ENCODE measurements around the gene NIFK. TPM values are rescaled to one million over a fixed set of nuclear protein-coding genes. Genes with fewer than 3 reads are reported as not detected.

The NIFK gene
- polyA plus RNA-seq, 1 donor (not counting 4 experiments of a cell fraction or from before 2014, with no cell fraction given): 60.4 TPM

DNA sequence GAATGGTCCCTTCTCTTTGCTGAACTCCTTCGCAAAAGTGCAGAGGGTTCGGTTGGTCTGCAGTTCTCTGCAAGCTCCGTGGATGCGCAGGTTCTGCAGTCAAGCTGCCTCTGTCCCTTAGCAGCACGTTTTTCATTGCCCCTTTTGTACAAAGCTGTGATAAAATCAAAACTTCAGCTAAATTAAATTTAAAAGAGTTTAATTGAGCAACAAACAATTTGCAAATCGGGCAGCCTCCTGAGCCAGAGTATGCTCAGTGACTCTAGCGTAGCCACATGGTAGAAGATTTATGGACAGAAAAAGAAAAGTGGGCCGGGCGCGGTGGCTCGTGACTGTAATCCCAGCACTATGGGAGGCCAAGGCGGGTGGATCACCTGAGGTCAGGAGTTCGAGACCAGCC is 37.6 kb upstream of the NIFK start:
- FAIRE-seq: no peak
- no peak overlapping the region for H3K4me2 ChIP-seq (ENCODE audit: control insufficient read depth, extremely low read depth, insufficient read depth, low read depth, low read length)
- dilution Hi-C loops (cut with MboI; ENCODE audit: extremely low pct_ligation_motif_present, low sequenced_read_pairs): no loop called here

DNA sequence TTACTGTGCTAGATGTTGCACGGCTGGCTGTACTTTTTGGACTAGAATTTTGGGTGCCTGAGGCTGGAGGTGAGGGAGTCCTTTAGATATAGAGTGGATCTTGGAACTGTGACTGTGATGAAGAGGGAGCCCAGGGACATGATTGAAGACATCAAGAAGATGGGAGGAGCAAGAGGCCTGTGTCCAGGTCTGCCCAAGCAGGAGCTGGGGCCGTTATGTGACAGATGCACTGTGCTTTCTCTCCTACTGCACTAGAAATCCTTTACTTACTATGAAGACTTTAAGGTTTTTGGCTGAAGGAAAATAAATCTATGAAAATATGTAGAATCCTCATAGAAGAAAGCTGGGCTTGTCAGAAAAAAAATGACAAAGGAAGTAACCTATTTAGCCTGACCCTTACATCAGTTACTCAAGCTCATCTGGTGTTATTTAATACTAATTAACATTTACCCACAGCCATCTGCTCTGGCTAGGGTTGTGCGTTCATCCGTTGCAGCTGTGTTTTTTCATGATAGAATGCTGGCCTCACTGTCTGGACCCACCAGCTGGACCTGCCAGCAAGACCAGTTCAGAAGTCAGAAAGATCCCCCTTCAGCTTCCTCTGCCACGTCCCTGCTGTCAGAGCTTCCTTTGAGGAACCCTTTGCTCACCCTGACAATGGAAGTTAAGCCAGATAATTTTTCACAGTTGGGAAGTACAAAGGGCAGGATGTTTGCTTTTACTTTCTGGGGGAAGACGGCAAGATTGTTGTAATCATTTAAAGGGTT is 35.5 kb upstream of the NIFK start:
- Histone ChIP-seq H3K27ac (ENCODE audit: control insufficient read depth, insufficient read depth, low read length) (no peak overlapping the region), H2AFZ (ENCODE audit: control insufficient read depth, low read length) (no peak overlapping the region), H3K4me1 (ENCODE audit: control insufficient read depth, extremely low read depth, insufficient read depth, low read length) (peaks cover 5% of the 10 kb centered on the region), H3K36me3 (ENCODE audit: control insufficient read depth in 2 of 2, extremely low read depth in 1 of 2, insufficient read depth in 2 of 2, low read length in 2 of 2) (peaks cover 4 to 9% of the 10 kb centered on the region in 2 experiments), H3K4me2 (ENCODE audit: control insufficient read depth, extremely low read depth, insufficient read depth, low read depth, low read length) (no peak overlapping the region), H3K9ac (ENCODE audit: control insufficient read depth, extremely low read depth, insufficient read depth, low read length) (no peak overlapping the region), H3K4me3 (ENCODE audit: control insufficient read depth in 2 of 3, extremely low read depth in 1 of 3, insufficient read depth in 2 of 3, low read depth in 1 of 3, low read length in 3 of 3) (no peak overlapping the region), H3K9me3 (ENCODE audit: control insufficient read depth, low read depth, low read length) (no peaks in the 10 kb centered on the region), H3K79me2 (ENCODE audit: control insufficient read depth, insufficient read depth, low read length) (no peaks in the 10 kb centered on the region), H3K9me1 (ENCODE audit: control insufficient read depth, extremely low read depth, insufficient read depth, low read length) (peaks cover 2% of the 10 kb centered on the region), H3K27me3 (ENCODE audit: control insufficient read depth, extremely low read depth, insufficient read depth, low read length) (no peaks in the 10 kb centered on the region), H4K20me1 (ENCODE audit: control insufficient read depth, extremely low read depth, insufficient read depth, low read length) (no peaks in the 10 kb centered on the region)
- FAIRE-seq (no peak), DNase-seq (ENCODE audit: low read depth, low spot score) (no peak)
- TF ChIP-seq, protein P1, sequence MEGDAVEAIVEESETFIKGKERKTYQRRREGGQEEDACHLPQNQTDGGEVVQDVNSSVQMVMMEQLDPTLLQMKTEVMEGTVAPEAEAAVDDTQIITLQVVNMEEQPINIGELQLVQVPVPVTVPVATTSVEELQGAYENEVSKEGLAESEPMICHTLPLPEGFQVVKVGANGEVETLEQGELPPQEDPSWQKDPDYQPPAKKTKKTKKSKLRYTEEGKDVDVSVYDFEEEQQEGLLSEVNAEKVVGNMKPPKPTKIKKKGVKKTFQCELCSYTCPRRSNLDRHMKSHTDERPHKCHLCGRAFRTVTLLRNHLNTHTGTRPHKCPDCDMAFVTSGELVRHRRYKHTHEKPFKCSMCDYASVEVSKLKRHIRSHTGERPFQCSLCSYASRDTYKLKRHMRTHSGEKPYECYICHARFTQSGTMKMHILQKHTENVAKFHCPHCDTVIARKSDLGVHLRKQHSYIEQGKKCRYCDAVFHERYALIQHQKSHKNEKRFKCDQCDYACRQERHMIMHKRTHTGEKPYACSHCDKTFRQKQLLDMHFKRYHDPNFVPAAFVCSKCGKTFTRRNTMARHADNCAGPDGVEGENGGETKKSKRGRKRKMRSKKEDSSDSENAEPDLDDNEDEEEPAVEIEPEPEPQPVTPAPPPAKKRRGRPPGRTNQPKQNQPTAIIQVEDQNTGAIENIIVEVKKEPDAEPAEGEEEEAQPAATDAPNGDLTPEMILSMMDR (optimal IDR thresholded peaks at IDR 0.05 in 1 of 3, IDR thresholded peaks at IDR 0.05 in 1 of 3, conservative IDR thresholded peaks at IDR 0.05 in 1 of 3; ENCODE audit: extremely low read depth in 1 of 3, insufficient read depth in 2 of 3, low read length in 3 of 3): no peak
- TF ChIP-seq EZH2 (IDR thresholded peaks at IDR 0.05; ENCODE audit: low read length): no peak
- dilution Hi-C loops (cut with MboI; ENCODE audit: extremely low pct_ligation_motif_present, low sequenced_read_pairs): no loop called here

More for the DNA sequence above, 37.6 kb upstream of the NIFK start:
- Histone ChIP-seq H3K4me3 (ENCODE audit: control insufficient read depth in 2 of 3, extremely low read depth in 1 of 3, insufficient read depth in 2 of 3, low read depth in 1 of 3, low read length in 3 of 3) (no peak overlapping the region), H3K36me3 (ENCODE audit: control insufficient read depth in 2 of 2, extremely low read depth in 1 of 2, insufficient read depth in 2 of 2, low read length in 2 of 2) (no peaks in the 10 kb centered on the region), H3K27me3 (ENCODE audit: control insufficient read depth, extremely low read depth, insufficient read depth, low read length) (no peaks in the 10 kb centered on the region), H3K4me1 (ENCODE audit: control insufficient read depth, extremely low read depth, insufficient read depth, low read length) (peaks cover 10% of the 10 kb centered on the region), H3K79me2 (ENCODE audit: control insufficient read depth, insufficient read depth, low read length) (no peaks in the 10 kb centered on the region), H3K9ac (ENCODE audit: control insufficient read depth, extremely low read depth, insufficient read depth, low read length) (no peak overlapping the region), H4K20me1 (ENCODE audit: control insufficient read depth, extremely low read depth, insufficient read depth, low read length) (no peaks in the 10 kb centered on the region), H3K9me3 (ENCODE audit: control insufficient read depth, low read depth, low read length) (no peaks in the 10 kb centered on the region), H3K9me1 (ENCODE audit: control insufficient read depth, extremely low read depth, insufficient read depth, low read length) (no peaks in the 10 kb centered on the region), H2AFZ (ENCODE audit: control insufficient read depth, low read length) (no peak overlapping the region), H3K27ac (ENCODE audit: control insufficient read depth, insufficient read depth, low read length) (no peak overlapping the region)
- TF ChIP-seq, protein P1 (optimal IDR thresholded peaks at IDR 0.05 in 1 of 3, IDR thresholded peaks at IDR 0.05 in 1 of 3, conservative IDR thresholded peaks at IDR 0.05 in 1 of 3; ENCODE audit: extremely low read depth in 1 of 3, insufficient read depth in 2 of 3, low read length in 3 of 3): no peak
- no peak for TF ChIP-seq EZH2 (IDR thresholded peaks at IDR 0.05; ENCODE audit: low read length)
- DNase-seq (ENCODE audit: low read depth, low spot score): no peak

All from keratinocyte (primary cell).